ENCODE data around the gene NFKBIZ.

GRCh38 chr3:101807888-101808287, 41.4 kb upstream of the NFKBIZ start:
- TF ChIP-seq POLR2A (IDR thresholded peaks at IDR 0.05) (no peak), CTCF (IDR thresholded peaks at IDR 0.05) (no peak)

All from prostate gland (tissue), 2 donors.